GM12865 (cell line): ENCODE results near the gene KANSL3.
"Not testable (repeated sequence)": the region's sequence is repeated elsewhere in the genome, so short reads cannot be mapped to it uniquely, and the experiment has no call there.

ENCODE experiments used
- DNase-seq: peaks from one replicate; pipeline ENCODE4 v3.0.0; 2010; ENCODE audit warnings: low read depth
- H3K4me3 ChIP-seq: 2 replicates; pipeline ENCODE4 v1.5.1; 2011; ENCODE audit warnings: mild to moderate bottlenecking, low read depth, low read length, control low read depth
- CTCF ChIP-seq: IDR thresholded peaks from 2 replicates; pipeline ENCODE4 v1.5.1; 2011; ENCODE audit warnings: low read length, control low read depth, low read depth, inconsistent platforms; ENCODE audit not compliant: insufficient read depth; ENCODE audit errors: missing control alignments

Gene KANSL3

GRCh38 chr2:96681540-96681939 is 43.4 kb upstream of the KANSL3 start:
- TF ChIP-seq CTCF = no peak
- no peak overlapping the region for H3K4me3 ChIP-seq
- no peak for DNase-seq

GRCh38 chr2:96680561-96681141 is 42.5 kb upstream of the KANSL3 start:
- DNase-seq = no peak
- no peak overlapping the region for H3K4me3 ChIP-seq
- no peak for TF ChIP-seq CTCF

GRCh38 chr2:96679848-96680247 is 41.7 kb upstream of the KANSL3 start:
- no peak for TF ChIP-seq CTCF
- no peak overlapping the region for H3K4me3 ChIP-seq
- no peak for DNase-seq

- no peak for DNase-seq
Measured at GRCh38 chr2:96669539-96670215, 31.6 kb upstream of the KANSL3 start.

GRCh38 chr2:96668771-96669170 is 30.7 kb upstream of the KANSL3 start:
- no peak for DNase-seq
- TF ChIP-seq CTCF = no peak
- H3K4me3 ChIP-seq = no peak overlapping the region

More at GRCh38 chr2:96669539-96670215, 31.6 kb upstream of the KANSL3 start:
- no peak overlapping the region for H3K4me3 ChIP-seq
- TF ChIP-seq CTCF = no peak

GRCh38 chr2:96665717-96666116 is 27.6 kb upstream of the KANSL3 start:
- not testable (repeated sequence) for H3K4me3 ChIP-seq

GRCh38 chr2:96665083-96665569 is 27.0 kb upstream of the KANSL3 start:
- H3K4me3 ChIP-seq = no peak overlapping the region
- no peak for TF ChIP-seq CTCF
- no peak for DNase-seq

More at GRCh38 chr2:96665717-96666116, 27.6 kb upstream of the KANSL3 start:
- DNase-seq = not testable (repeated sequence)
